ENCODE results near the gene NCOR1.
"Not testable (repeated sequence)": the region's sequence is repeated elsewhere in the genome, so short reads cannot be mapped to it uniquely, and the experiment has no call there.

GRCh38 chr17:16145319-16145890, 69.9 kb downstream of the NCOR1 start:
- TF ChIP-seq FOSL1 (tag; conservative IDR thresholded peaks at IDR 0.05); MXD1 (CRISPR knock-in tag; IDR thresholded peaks at IDR 0.05; ENCODE audit: borderline replicate concordance, poor library complexity, severe bottlenecking); POLR2AphosphoS5 (IDR thresholded peaks at IDR 0.05; ENCODE audit: control insufficient read depth, insufficient read depth, low read depth, low read length); SMARCA5 (IDR thresholded peaks at IDR 0.05); SP2 (IDR thresholded peaks at IDR 0.05; ENCODE audit: extremely low read depth, low read depth, low read length, poor library complexity, severe bottlenecking): not testable (repeated sequence)
